Vagina (tissue), 2 donors: ENCODE measurements around the gene KTN1.

Source experiments
- CTCF ChIP-seq, 3 experiments: fragments of 450-650 bp in 2 of 3; fragments of 200-600 bp in 1 of 3; sonication (generic) in 1 of 3; IDR thresholded peaks; one replicate each; pipeline ENCODE4 v1.5.1; 2017 to 2019; ENCODE audit warnings: antibody characterized with exemption in 3 of 3, mild to moderate bottlenecking in 2 of 3, moderate library complexity in 2 of 3
- POLR2A ChIP-seq, 2 donors: fragments of 450-650 bp; IDR thresholded peaks; one replicate each; pipeline ENCODE4 v1.6.1; 2017; ENCODE audit warnings: antibody characterized with exemption in 2 of 2, mild to moderate bottlenecking in 2 of 2, moderate library complexity in 2 of 2
- POLR2AphosphoS5 ChIP-seq, 2 donors: sonication (generic); formaldehyde crosslinking; IDR thresholded peaks; one replicate each; pipeline ENCODE4 v1.9.0; 2017; ENCODE audit warnings: antibody characterized with exemption in 2 of 2, mild to moderate bottlenecking in 2 of 2, low read depth in 1 of 2; ENCODE audit not compliant: insufficient read depth in 1 of 2

GRCh38 chr14:55628426-55628825 lies 48.4 kb downstream of the KTN1 start:
- TF ChIP-seq POLR2AphosphoS5 (IDR thresholded peaks at IDR 0.05; ENCODE audit: insufficient read depth in 1 of 2, low read depth in 1 of 2) (no peak), CTCF (IDR thresholded peaks at IDR 0.05) (no peak), POLR2A (IDR thresholded peaks at IDR 0.05) (no peak)
